Caco-2 (cell line): ENCODE data around the gene LMOD1. TPM values are rescaled to one million over a fixed set of nuclear protein-coding genes. Genes with fewer than 3 reads are reported as not detected.

ENCODE experiments used
- BruUV-seq: library from RNA; stranded (reverse); fragments of 400-500 nt; replicated peaks from 2 replicates; lab custom pipeline; 2021; lab: Mats Ljungman, UMichigan
- CTCF ChIA-PET: fragments of 300-600 bp; sonication (Branson Sonifier 250); formaldehyde crosslinking; loops from one replicate; lab custom pipeline; 2022; ENCODE audit warnings: antibody characterized with exemption; lab: Charles Lee
- POLR2A ChIA-PET: fragments of 300-600 bp; sonication (Branson Sonifier 250); formaldehyde crosslinking; loops from one replicate; lab custom pipeline; 2022; ENCODE audit warnings: antibody characterized with exemption; lab: Charles Lee
- DNase-seq, 2 experiments: peaks; one replicate each; pipeline versions ENCODE4 v3.0.0 to v3.0.0-alpha.2; 2020 to 2022
- H3K27me3 ChIP-seq: replicated peaks from 2 replicates; pipeline ENCODE4 v1.6.0; 2011; ENCODE audit warnings: low read length; ENCODE audit not compliant: control insufficient read depth, insufficient read depth
- H3K36me3 ChIP-seq: 2 replicates; pipeline ENCODE4 v1.5.1; 2011; ENCODE audit warnings: low read length; ENCODE audit not compliant: control insufficient read depth, insufficient read depth
- H3K4me1 ChIP-seq: fragments of 250-450 bp; sonication (Bioruptor Pico); 2 replicates; pipeline ENCODE4 v1.5.1; 2020; ENCODE audit warnings: mild to moderate bottlenecking
- H3K4me3 ChIP-seq: 2 replicates; pipeline ENCODE4 v1.5.1; 2011; ENCODE audit warnings: low read depth, mild to moderate bottlenecking, control low read depth, low read length
- H3K9me3 ChIP-seq: fragments of 250-450 bp; sonication (Bioruptor Pico); 2 replicates; pipeline ENCODE4 v1.5.1; 2020; ENCODE audit warnings: mild to moderate bottlenecking, moderate library complexity
- H3K27ac Mint-ChIP-seq: one replicate; pipeline ENCODE4 v1.8.0; 2022; ENCODE audit warnings: mixed read lengths; ENCODE audit not compliant: unreplicated experiment
- H3K27me3 Mint-ChIP-seq: one replicate; pipeline ENCODE4 v1.8.0; 2022; ENCODE audit warnings: mixed read lengths; ENCODE audit not compliant: insufficient read depth, unreplicated experiment
- H3K36me3 Mint-ChIP-seq: one replicate; pipeline ENCODE4 v1.8.0; 2022; ENCODE audit warnings: mild to moderate bottlenecking, mixed read lengths; ENCODE audit not compliant: insufficient read depth, unreplicated experiment
- H3K4me1 Mint-ChIP-seq: one replicate; pipeline ENCODE4 v1.8.0; 2022; ENCODE audit warnings: low read depth, mixed read lengths; ENCODE audit not compliant: unreplicated experiment
- H3K4me3 Mint-ChIP-seq: one replicate; pipeline ENCODE4 v1.8.0; 2022; ENCODE audit warnings: mild to moderate bottlenecking, moderate library complexity, mixed read lengths; ENCODE audit not compliant: unreplicated experiment
- H3K9me3 Mint-ChIP-seq: one replicate; pipeline ENCODE4 v1.8.0; 2022; ENCODE audit warnings: mixed read lengths; ENCODE audit not compliant: unreplicated experiment
- CTCF ChIP-seq, 2 experiments: fragments of 200-600 bp in 1 of 2; IDR thresholded peaks; 1 replicate in 1 of 2; 2 replicates in 1 of 2; pipeline versions ENCODE4 v1.5.1 to v1.8.0; 2011 to 2022; ENCODE audit warnings: antibody characterized with exemption in 1 of 2, control low read depth in 1 of 2, inconsistent platforms in 1 of 2, low read depth in 1 of 2, low read length in 1 of 2, mild to moderate bottlenecking in 1 of 2, moderate library complexity in 1 of 2; ENCODE audit not compliant: insufficient read depth in 1 of 2, severe bottlenecking in 1 of 2, unreplicated experiment in 1 of 2
- intact Hi-C: fragments of 100-400 bp; cut with micrococcal nuclease; formaldehyde crosslinking; loops from one replicate; pipeline ENCODE4 v1.10.0; 2022; ENCODE audit not compliant: unreplicated experiment
- total RNA-seq: library from RNA; stranded (reverse); gene quantifications from 2 replicates; pipeline ENCODE4 v1.2.3, GENCODE V29; 2022

The LMOD1 gene
- total RNA-seq, 1 experiment from 2014 or later = 0.11 TPM

- intact Hi-C loops = no loop called here
- H3K4me3 Mint-ChIP-seq = no peak overlapping the region
- Histone ChIP-seq H3K36me3 (no peaks in the 10 kb centered on the region; the same call in 1 of the 2 replicates), H3K4me1 (no peaks in the 10 kb centered on the region), H3K4me3 (no peak overlapping the region), H3K27me3 (no peaks in the 10 kb centered on the region), H3K9me3 (no peaks in the 10 kb centered on the region)
- BruUV-seq = no TSS peak
- H3K27me3 Mint-ChIP-seq = no peaks in the 10 kb centered on the region
- H3K4me1 Mint-ChIP-seq = no peaks in the 10 kb centered on the region
- no peak for DNase-seq
- H3K36me3 Mint-ChIP-seq = peaks cover 73% of the 10 kb centered on the region
- H3K27ac Mint-ChIP-seq = no peak overlapping the region
- ChIA-PET POLR2A (no interaction called here), CTCF (no interaction called here)
- no peaks in the 10 kb centered on the region for H3K9me3 Mint-ChIP-seq
- no peak for TF ChIP-seq CTCF (IDR thresholded peaks at IDR 0.05; ENCODE audit: insufficient read depth in 1 of 2, low read depth in 1 of 2, low read length in 1 of 2, severe bottlenecking in 1 of 2, unreplicated experiment in 1 of 2)
These were observed 94.4 kb downstream of the LMOD1 start for GRCh38 chr1:201851949-201852348.

DNA sequence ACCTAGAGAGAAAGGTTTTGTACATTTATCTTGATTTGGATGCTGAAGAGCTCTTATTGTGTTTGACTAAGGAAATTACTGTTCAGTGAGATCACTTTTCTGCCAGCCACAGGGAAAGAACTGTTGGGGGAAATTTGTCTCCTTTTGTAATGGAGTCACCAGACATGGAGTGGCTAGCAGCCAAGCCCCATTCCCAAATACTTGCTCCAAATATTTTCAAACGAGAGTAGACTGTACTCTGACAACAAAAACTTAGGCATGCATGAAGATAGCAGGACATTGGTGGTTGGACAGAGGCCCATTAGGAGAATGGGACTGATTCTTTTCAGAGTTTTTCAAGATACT, 96.3 kb downstream of the LMOD1 start:
- Mint-ChIP-seq H3K9me3 (no peaks in the 10 kb centered on the region), H3K4me3 (no peak overlapping the region), H3K27ac (no peak overlapping the region), H3K4me1 (no peaks in the 10 kb centered on the region), H3K27me3 (no peaks in the 10 kb centered on the region), H3K36me3 (peaks cover 54% of the 10 kb centered on the region)
- Histone ChIP-seq H3K9me3 (no peaks in the 10 kb centered on the region), H3K4me3 (no peak overlapping the region), H3K27me3 (no peaks in the 10 kb centered on the region), H3K4me1 (no peaks in the 10 kb centered on the region), H3K36me3 (no peaks in the 10 kb centered on the region; the same call in 1 of the 2 replicates)
- CTCF ChIA-PET = no interaction called here
- BruUV-seq = no TSS peak
- TF ChIP-seq CTCF (IDR thresholded peaks at IDR 0.05; ENCODE audit: insufficient read depth in 1 of 2, low read depth in 1 of 2, low read length in 1 of 2, severe bottlenecking in 1 of 2, unreplicated experiment in 1 of 2) = no peak
- intact Hi-C loops = no loop called here
- DNase-seq = no peak
- POLR2A ChIA-PET = no interaction called here

GRCh38 chr1:201849372-201850052, 96.8 kb downstream of the LMOD1 start:
- Mint-ChIP-seq H3K36me3 (peaks cover 49% of the 10 kb centered on the region), H3K4me1 (no peaks in the 10 kb centered on the region), H3K9me3 (no peaks in the 10 kb centered on the region), H3K27ac (no peak overlapping the region), H3K27me3 (no peaks in the 10 kb centered on the region), H3K4me3 (no peak overlapping the region)
- intact Hi-C loops = no loop called here
- DNase-seq = no peak
- BruUV-seq = no TSS peak
- POLR2A ChIA-PET = interaction anchor here (0.6 kb wide), 1 partner anchor 17 kb away, joined by 3 read pairs; no protein-coding TSS in a partner anchor
- TF ChIP-seq CTCF (IDR thresholded peaks at IDR 0.05; ENCODE audit: insufficient read depth in 1 of 2, low read depth in 1 of 2, low read length in 1 of 2, severe bottlenecking in 1 of 2, unreplicated experiment in 1 of 2) = no peak
- no peaks in the 10 kb centered on the region; the same call in 1 of the 2 replicates for H3K36me3 ChIP-seq
- no peak overlapping the region for H3K4me3 ChIP-seq
- H3K9me3 ChIP-seq = no peaks in the 10 kb centered on the region
- no peaks in the 10 kb centered on the region for H3K27me3 ChIP-seq
- H3K4me1 ChIP-seq = no peaks in the 10 kb centered on the region
- CTCF ChIA-PET = interaction anchor here (0.5 to 0.6 kb wide), 2 partner anchors 33 to 338 kb away, joined by 3 read pairs; no protein-coding TSS in a partner anchor
